Activated CD4-positive, alpha-beta T cell treated with anti-CD3 and anti-CD28 coated beads for 36 hours (primary cell): ENCODE results near the gene SUMO4. TPM values are rescaled to one million over a fixed set of nuclear protein-coding genes. Genes with fewer than 3 reads are reported as not detected.

Source experiments
- ATAC-seq: fragments of 200-7000 bp; cut with Tn5 transposase; one replicate; pipeline ENCODE4 v1.10.0; 2021; ENCODE audit warnings: mild to moderate bottlenecking, moderate library complexity
- CTCF ChIA-PET: fragments of 350-600 bp; sonication (Branson Sonifier 250); formaldehyde crosslinking; loops from one replicate; lab custom pipeline; 2021; ENCODE audit warnings: antibody characterized with exemption; lab: Charles Lee
- POLR2A ChIA-PET: fragments of 350-600 bp; sonication (Branson Sonifier 250); formaldehyde crosslinking; loops from one replicate; lab custom pipeline; 2021; ENCODE audit warnings: antibody characterized with exemption, inconsistent platforms; lab: Charles Lee
- DNase-seq: peaks from one replicate; pipeline ENCODE4 v3.0.0-alpha.2; 2020
- H3K27ac Mint-ChIP-seq: one replicate; pipeline ENCODE4 v1.8.0; 2021; ENCODE audit warnings: mixed read lengths
- H3K27me3 Mint-ChIP-seq: one replicate; pipeline ENCODE4 v1.8.0; 2021; ENCODE audit warnings: mixed read lengths
- H3K36me3 Mint-ChIP-seq: one replicate; pipeline ENCODE4 v1.8.0; 2021; ENCODE audit warnings: low read depth, mixed read lengths
- H3K4me1 Mint-ChIP-seq: one replicate; pipeline ENCODE4 v1.8.0; 2021; ENCODE audit warnings: mixed read lengths
- H3K4me3 Mint-ChIP-seq: one replicate; pipeline ENCODE4 v1.8.0; 2021; ENCODE audit warnings: mild to moderate bottlenecking, moderate library complexity, mixed read lengths
- H3K9me3 Mint-ChIP-seq: one replicate; pipeline ENCODE4 v1.8.0; 2021; ENCODE audit warnings: low read depth, mixed read lengths
- intact Hi-C, 2 experiments: fragments of 100-400 bp; cut with DNase I in 1 of 2; cut with micrococcal nuclease in 1 of 2; formaldehyde crosslinking; loops; one replicate each; pipeline versions ENCODE4 v1.14.2 to v1.15.1; 2022 to 2024; cut with DNase I, micrococcal nuclease
- total RNA-seq, 2 experiments: library from RNA; stranded (reverse); gene quantifications; one replicate each; pipeline ENCODE4 v1.2.3, GENCODE V29; 2021

SUMO4 gene
- total RNA-seq: 1 to 10 TPM; 4.7 to 5.3 TPM

DNA sequence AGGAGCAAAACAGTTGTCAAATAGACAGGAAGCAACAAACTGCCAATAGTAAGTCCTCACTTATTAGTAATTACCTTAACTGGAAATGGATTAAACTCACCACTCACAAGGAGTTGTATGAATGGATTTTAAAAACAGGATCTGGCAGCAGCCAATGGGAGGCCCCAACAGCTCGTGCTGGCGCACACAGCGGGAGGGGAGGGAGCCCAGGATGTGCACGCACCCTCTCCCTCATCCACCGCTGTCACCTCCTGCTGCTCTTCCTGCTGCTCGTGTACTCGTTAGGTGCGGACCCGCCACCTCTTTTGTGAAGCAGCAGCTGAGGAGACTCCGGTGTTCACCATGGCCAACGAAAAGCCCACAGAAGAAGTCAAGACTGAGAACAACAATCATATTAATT, at the start of gene SUMO4:
Gene SUMO4, plus strand, starts transcription at position 213 of the 400 bp plus-strand sequence. Its CDS starts 130 bp downstream, at position 343.
- DNase-seq (no peak), ATAC-seq (no peak)
- H3K4me1 Mint-ChIP-seq: peaks cover 30% of the 10 kb centered on the region
- no peak within 1 kb of the TSS for H3K4me3 Mint-ChIP-seq
- no peaks in the 10 kb centered on the region for H3K27me3 Mint-ChIP-seq
- CTCF ChIA-PET: no interaction called here
- intact Hi-C loops: loop anchor here in 1 of 2 experiments (10.0 kb wide), 1 partner anchor 1255 kb away; no protein-coding TSS in a partner anchor
- H3K27ac Mint-ChIP-seq: no peak within 1 kb of the TSS
- H3K9me3 Mint-ChIP-seq: no peaks in the 10 kb centered on the region
- H3K36me3 Mint-ChIP-seq: peaks cover 68% of the 10 kb centered on the region
- POLR2A ChIA-PET: no interaction called here

DNA sequence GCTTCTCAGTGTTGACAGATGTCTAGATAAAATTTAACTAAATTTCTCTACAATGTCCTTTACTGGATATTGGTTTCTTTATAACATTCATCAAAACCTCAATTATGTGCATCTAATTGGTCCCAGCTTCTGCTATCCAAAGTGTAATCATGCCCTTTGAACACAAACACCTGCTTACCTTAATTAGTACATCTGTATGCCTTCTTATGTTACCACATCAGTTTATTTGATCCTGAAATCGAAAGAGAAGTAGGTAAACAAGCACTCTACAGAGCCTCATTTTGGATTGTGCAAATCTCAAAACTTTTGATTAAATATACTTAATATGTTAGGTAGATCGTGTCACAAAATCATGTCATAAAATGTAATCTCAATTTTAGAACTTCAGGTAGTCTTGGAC, 46.1 kb upstream of the SUMO4 start:
- CTCF ChIA-PET: no interaction called here
- no peaks in the 10 kb centered on the region for H3K27me3 Mint-ChIP-seq
- H3K27ac Mint-ChIP-seq: no peak overlapping the region
- no peaks in the 10 kb centered on the region for H3K9me3 Mint-ChIP-seq
- DNase-seq (no peak), ATAC-seq (no peak)
- peaks cover 30% of the 10 kb centered on the region for H3K36me3 Mint-ChIP-seq
- H3K4me3 Mint-ChIP-seq: no peak overlapping the region
- intact Hi-C loops: no loop called here
- peaks cover 84% of the 10 kb centered on the region for H3K4me1 Mint-ChIP-seq
- POLR2A ChIA-PET: no interaction called here

DNA sequence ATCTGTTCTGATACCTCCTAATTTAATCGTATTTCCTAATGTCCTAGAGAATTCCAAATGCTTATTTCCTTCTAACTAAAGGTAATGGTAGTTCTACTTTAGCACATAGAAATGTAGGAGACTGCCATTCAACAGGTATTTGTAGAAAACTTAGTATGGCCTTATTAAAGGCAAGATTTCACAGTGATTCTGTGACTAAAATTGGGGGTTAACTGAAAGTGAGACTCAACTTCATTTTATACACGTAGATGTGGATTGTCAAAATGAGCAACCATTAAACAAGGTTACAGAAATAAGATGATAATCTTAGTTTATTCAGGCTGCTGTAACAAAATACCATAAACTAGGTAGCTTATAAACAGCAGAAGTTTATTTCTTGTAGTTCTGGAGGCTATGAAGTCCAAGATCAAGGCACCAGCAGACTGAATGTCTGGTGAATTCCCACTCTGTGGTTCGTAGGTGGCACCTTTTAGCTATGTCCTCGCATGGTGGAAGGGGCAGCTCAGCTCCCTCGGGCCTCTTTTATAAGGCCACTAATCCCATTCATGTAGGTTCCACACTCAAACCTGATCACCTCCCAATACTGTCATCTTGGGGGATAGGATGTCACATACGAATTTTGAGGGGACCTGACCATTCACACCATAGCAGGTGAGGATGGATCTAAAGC, 43.8 kb upstream of the SUMO4 start:
- ATAC-seq (peak; percentile 40), DNase-seq (no peak)
- H3K9me3 Mint-ChIP-seq: no peaks in the 10 kb centered on the region
- no peak overlapping the region for H3K4me3 Mint-ChIP-seq
- H3K27me3 Mint-ChIP-seq: no peaks in the 10 kb centered on the region
- intact Hi-C loops: no loop called here
- peaks cover 33% of the 10 kb centered on the region for H3K36me3 Mint-ChIP-seq
- ChIA-PET POLR2A (no interaction called here), CTCF (interaction anchor here (0.6 kb wide), 1 partner anchor 19 kb away, joined by 3 read pairs; no protein-coding TSS in a partner anchor)
- H3K27ac Mint-ChIP-seq: no peak overlapping the region
- peaks cover 82% of the 10 kb centered on the region for H3K4me1 Mint-ChIP-seq

DNA sequence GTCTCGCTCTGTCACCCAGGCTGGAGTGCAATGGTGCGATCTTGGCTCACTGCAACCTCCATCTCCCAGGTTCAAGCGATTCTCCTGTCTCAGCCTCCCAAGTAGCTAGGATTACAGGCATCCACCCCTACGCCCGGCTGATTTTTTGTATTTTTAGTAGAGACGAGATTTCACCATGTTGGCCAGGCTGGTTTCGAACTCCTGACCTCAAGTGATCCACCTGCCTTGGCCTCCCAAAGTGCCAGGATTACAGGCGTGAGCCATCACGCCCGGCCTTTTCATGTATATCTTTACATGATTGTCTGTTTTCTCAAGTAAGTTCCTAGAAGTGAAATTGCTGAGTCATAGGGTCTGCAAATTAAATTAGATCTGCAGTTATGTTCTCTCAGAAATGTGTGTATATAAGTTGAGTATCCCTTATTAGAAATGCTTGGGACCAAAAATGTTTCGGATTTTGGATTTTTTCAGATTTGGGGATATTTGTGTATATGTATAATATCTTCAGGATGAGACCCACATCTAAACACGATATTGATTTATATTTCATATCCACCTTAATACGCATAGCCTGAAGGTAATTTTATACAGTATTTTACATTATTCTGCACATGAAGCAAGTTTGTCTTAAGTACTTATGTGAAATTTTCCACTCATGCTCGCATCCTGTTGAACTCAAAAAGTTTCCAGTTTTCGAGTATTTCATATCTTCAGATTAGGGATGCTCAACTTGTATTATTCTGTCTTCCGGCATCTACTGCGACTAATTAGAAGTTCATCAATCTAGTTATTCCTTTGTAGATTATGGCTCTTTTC, 42.1 kb upstream of the SUMO4 start:
- POLR2A ChIA-PET: no interaction called here
- ATAC-seq (no peak), DNase-seq (no peak)
- Mint-ChIP-seq H3K4me1 (peaks cover 85% of the 10 kb centered on the region), H3K27ac (peak overlapping the region; percentile 47), H3K27me3 (no peaks in the 10 kb centered on the region), H3K4me3 (no peak overlapping the region), H3K36me3 (peaks cover 43% of the 10 kb centered on the region), H3K9me3 (peaks cover 9% of the 10 kb centered on the region)
- intact Hi-C loops: no loop called here
- CTCF ChIA-PET: no interaction called here

DNA sequence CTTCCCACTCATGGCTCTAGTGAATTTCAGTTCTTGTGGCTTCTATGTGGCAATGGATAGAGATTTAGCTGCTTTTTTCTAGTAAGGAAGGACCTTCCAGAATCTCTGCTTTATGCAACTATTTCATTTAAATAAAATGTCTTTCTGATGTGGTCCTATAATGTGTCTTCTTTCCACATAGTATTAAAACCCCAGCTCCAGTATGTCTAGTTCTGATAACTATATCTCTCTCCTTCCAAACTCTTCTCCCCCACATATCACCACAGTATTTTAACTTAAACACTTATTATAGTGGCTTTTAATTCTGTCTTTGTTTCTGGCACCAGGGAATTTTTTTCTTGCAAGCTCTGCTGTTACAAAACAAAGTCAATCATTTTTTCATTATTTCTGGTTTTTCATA, 40.6 kb upstream of the SUMO4 start:
- CTCF ChIA-PET: interaction anchor here (0.9 to 1.6 kb wide), 2 partner anchors 12 to 28 kb away, joined by 4 to 5 read pairs; no protein-coding TSS in a partner anchor
- POLR2A ChIA-PET: interaction anchor here (0.6 to 0.7 kb wide), 2 partner anchors 61 to 142 kb away, joined by 3 to 4 read pairs; no protein-coding TSS in a partner anchor
- intact Hi-C loops: no loop called here
- no peak overlapping the region for H3K4me3 Mint-ChIP-seq
- no peak for DNase-seq
- H3K9me3 Mint-ChIP-seq: peaks cover 9% of the 10 kb centered on the region
- H3K27ac Mint-ChIP-seq: peak overlapping the region; percentile 21
- no peak for ATAC-seq
- peaks cover 40% of the 10 kb centered on the region for H3K36me3 Mint-ChIP-seq
- H3K27me3 Mint-ChIP-seq: no peaks in the 10 kb centered on the region
- peaks cover 90% of the 10 kb centered on the region for H3K4me1 Mint-ChIP-seq

DNA sequence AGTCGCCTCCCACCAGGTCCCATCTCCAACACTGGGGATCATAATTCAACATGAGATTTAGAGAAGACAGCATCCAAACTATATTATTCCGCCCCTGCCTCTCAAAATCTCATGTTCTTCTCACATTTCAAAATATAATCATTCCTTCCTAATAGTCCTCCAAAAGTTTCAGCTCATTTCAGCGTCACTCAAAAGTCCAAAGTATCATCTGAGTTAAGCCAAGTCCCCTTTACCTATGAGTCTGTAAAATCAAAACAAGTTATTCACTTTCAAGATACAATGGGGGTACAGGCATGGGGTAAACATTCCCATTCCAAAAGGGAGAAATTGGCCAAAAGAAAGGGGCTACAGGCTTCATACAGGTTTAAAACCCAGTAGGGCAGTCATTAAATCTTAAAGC, 39.5 kb upstream of the SUMO4 start:
- POLR2A ChIA-PET: no interaction called here
- H3K27ac Mint-ChIP-seq: no peak overlapping the region

DNA sequence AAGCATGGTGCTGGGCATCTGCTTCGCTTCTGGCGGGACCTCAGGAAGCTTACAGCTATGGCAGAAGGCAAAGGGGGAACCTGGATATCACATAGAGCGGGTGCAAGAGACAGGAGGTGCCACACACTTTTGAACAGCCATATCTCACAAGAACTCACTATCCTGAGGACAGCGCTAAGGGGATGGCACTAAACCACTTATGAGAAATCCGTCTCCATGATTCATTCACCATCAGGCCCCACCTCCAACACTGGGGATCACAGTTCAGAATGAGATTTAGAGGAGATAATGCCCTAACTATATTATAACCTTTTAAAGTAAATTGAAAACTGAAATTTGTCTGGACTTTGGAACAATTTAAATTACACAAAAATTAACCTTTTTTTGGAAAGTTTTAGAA, 37.8 kb upstream of the SUMO4 start:
- POLR2A ChIA-PET: no interaction called here
- peak overlapping the region; percentile 76 for H3K27ac Mint-ChIP-seq
- intact Hi-C loops: no loop called here
- peaks cover 72% of the 10 kb centered on the region for H3K4me1 Mint-ChIP-seq
- DNase-seq: peak; percentile 40
- ATAC-seq: peak; percentile 64
- CTCF ChIA-PET: interaction anchor here (0.8 to 1.5 kb wide), 4 partner anchors 24 to 87 kb away, joined by 3 to 4 read pairs (median 4); no protein-coding TSS in a partner anchor
- no peaks in the 10 kb centered on the region for H3K27me3 Mint-ChIP-seq
- H3K36me3 Mint-ChIP-seq: peaks cover 35% of the 10 kb centered on the region
- H3K4me3 Mint-ChIP-seq: no peak overlapping the region
- H3K9me3 Mint-ChIP-seq: peaks cover 9% of the 10 kb centered on the region

More for the DNA sequence above, 39.5 kb upstream of the SUMO4 start:
- no peaks in the 10 kb centered on the region for H3K27me3 Mint-ChIP-seq
- ATAC-seq (no peak), DNase-seq (no peak)
- CTCF ChIA-PET: interaction anchor here (1.0 kb wide), 1 partner anchor 14 kb away, joined by 3 read pairs; no protein-coding TSS in a partner anchor
- H3K4me1 Mint-ChIP-seq: peaks cover 87% of the 10 kb centered on the region
- peaks cover 9% of the 10 kb centered on the region for H3K9me3 Mint-ChIP-seq
- H3K36me3 Mint-ChIP-seq: peaks cover 38% of the 10 kb centered on the region
- H3K4me3 Mint-ChIP-seq: no peak overlapping the region
- intact Hi-C loops: no loop called here

DNA sequence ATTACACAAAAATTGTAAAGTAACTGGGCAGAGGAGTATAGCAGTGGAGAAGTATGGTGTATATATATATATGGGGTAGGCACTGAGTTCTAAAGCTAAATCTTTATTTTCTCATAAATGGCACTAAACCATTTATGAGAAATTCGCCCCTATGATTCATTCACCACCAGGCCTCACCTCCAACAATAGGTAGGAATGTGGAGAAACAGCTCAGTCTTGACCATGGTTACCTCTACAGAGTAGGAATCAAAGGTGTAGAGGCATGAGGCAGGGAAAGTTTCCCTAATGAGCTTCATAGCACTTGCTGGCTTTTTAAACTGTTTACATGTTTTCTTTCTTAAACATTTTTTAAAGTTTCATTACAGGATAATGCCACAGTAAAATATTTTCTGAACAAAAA, 36.9 kb upstream of the SUMO4 start:
- intact Hi-C loops: no loop called here
- DNase-seq (no peak), ATAC-seq (no peak)
- no peak overlapping the region for H3K4me3 Mint-ChIP-seq
- H3K9me3 Mint-ChIP-seq: peaks cover 9% of the 10 kb centered on the region
- POLR2A ChIA-PET: no interaction called here
- H3K27ac Mint-ChIP-seq: peak overlapping the region; percentile 62
- H3K36me3 Mint-ChIP-seq: peaks cover 35% of the 10 kb centered on the region
- no peaks in the 10 kb centered on the region for H3K27me3 Mint-ChIP-seq
- CTCF ChIA-PET: interaction anchor here (0.8 to 1.5 kb wide), 6 partner anchors 9 to 86 kb away, joined by 3 to 4 read pairs (median 3); no protein-coding TSS in a partner anchor
- H3K4me1 Mint-ChIP-seq: peaks cover 64% of the 10 kb centered on the region

DNA sequence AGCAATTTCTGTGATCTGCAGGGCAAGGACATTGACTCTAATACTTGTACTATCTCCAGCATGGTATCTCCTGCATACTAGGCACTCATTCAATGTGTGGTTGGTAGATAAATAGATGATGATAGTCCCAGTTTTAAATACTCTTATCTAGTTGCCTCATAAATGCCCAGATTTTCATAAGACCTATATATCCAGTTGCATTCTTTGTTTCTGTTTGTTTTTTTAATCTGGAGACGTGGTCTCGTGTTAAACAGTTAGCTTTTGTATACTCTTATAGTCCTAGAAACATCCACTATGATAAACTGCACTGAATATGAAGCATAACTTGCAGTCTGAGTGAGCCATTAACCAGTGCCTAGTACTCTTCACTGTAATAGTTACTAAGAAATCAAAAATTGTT, 35.5 kb upstream of the SUMO4 start:
- H3K36me3 Mint-ChIP-seq: peaks cover 27% of the 10 kb centered on the region
- no peak overlapping the region for H3K4me3 Mint-ChIP-seq
- POLR2A ChIA-PET: no interaction called here
- CTCF ChIA-PET: no interaction called here
- no peaks in the 10 kb centered on the region for H3K27me3 Mint-ChIP-seq
- peaks cover 52% of the 10 kb centered on the region for H3K4me1 Mint-ChIP-seq
- intact Hi-C loops: loop anchor here in 1 of 2 experiments (2.0 kb wide), 1 partner anchor 46 kb away; no protein-coding TSS in a partner anchor
- H3K27ac Mint-ChIP-seq: peak overlapping the region; percentile 71
- DNase-seq: no peak
- H3K9me3 Mint-ChIP-seq: peaks cover 9% of the 10 kb centered on the region
- ATAC-seq: no peak

DNA sequence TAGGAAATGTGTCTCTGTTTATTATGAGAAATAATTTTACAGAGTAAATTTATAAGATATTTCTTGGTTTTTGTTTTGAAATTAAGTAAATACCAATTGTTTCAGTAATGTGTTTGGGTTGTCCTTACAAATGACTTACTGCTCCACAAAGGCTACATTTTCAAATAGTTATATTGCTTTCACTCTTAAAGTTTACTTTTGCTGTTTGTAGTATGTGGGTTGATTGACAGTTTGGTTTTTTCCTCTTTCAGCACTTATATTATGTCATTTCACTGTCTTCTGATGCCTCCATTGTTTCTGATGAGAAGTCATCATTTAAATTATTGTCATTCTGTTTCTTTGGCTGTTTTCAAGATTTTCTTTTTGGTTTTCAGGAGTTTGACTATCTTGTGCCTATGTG, 34.9 kb upstream of the SUMO4 start:
- peak overlapping the region; percentile 79 for H3K27ac Mint-ChIP-seq
- H3K9me3 Mint-ChIP-seq: peaks cover 9% of the 10 kb centered on the region
- no peak overlapping the region for H3K4me3 Mint-ChIP-seq
- no peaks in the 10 kb centered on the region for H3K27me3 Mint-ChIP-seq
- DNase-seq (no peak), ATAC-seq (no peak)
- intact Hi-C loops: loop anchor here in 1 of 2 experiments (2.0 kb wide), 1 partner anchor 46 kb away; no protein-coding TSS in a partner anchor
- ChIA-PET CTCF (no interaction called here), POLR2A (no interaction called here)
- peaks cover 26% of the 10 kb centered on the region for H3K36me3 Mint-ChIP-seq
- H3K4me1 Mint-ChIP-seq: peaks cover 54% of the 10 kb centered on the region

DNA sequence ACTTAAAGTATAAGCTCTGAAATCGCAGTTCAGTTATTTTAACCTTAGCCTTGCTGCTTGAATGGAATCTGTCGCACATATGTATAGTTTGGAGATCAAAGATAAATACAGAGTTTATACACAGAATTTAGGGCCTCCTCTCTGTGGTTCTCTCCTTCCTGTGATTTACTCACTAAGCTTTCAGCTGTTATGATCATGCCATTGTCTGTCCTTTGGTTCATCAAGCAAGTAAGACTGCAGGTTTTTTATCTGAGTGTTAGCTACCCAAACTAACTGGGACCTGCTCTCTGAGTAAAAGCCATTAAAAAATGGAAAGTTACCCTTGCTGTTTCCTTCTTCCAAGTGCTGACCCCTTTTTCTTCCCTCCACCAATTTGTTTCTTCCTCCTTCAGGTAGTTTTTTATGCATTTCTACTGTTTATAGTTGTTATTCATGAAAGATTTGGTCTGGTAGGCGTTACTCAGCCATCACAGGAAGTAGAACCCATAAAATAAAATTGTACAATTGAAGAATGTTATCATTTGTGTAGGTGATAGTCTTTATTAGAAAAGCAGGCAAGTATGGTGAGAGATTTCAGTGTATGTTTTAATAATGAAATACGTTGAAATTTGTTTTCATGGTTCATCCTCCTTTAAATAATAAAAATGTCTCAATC, 33.7 kb upstream of the SUMO4 start:
- no peak overlapping the region for H3K27ac Mint-ChIP-seq
- H3K27me3 Mint-ChIP-seq: no peaks in the 10 kb centered on the region
- DNase-seq (no peak), ATAC-seq (peak; percentile 63)
- ChIA-PET CTCF (interaction anchor here (0.8 to 1.0 kb wide), 3 partner anchors 14 to 42 kb away, joined by 3 to 4 read pairs (median 4); no protein-coding TSS in a partner anchor), POLR2A (no interaction called here)
- peaks cover 26% of the 10 kb centered on the region for H3K36me3 Mint-ChIP-seq
- intact Hi-C loops: loop anchor here in 1 of 2 experiments (2.0 kb wide), 1 partner anchor 24 kb away; no protein-coding TSS in a partner anchor
- no peak overlapping the region for H3K4me3 Mint-ChIP-seq
- H3K4me1 Mint-ChIP-seq: peaks cover 51% of the 10 kb centered on the region
- peaks cover 9% of the 10 kb centered on the region for H3K9me3 Mint-ChIP-seq
